HG02763 (cell line): ENCODE measurements around the gene SDK2.

ENCODE experiments used
- ATAC-seq: cut with Tn5 transposase; IDR thresholded peaks from one replicate; pipeline ENCODE4 v1.9.1; 2021; ENCODE audit warnings: mild to moderate bottlenecking, moderate library complexity; ENCODE audit not compliant: unreplicated experiment

The SDK2 gene

DNA sequence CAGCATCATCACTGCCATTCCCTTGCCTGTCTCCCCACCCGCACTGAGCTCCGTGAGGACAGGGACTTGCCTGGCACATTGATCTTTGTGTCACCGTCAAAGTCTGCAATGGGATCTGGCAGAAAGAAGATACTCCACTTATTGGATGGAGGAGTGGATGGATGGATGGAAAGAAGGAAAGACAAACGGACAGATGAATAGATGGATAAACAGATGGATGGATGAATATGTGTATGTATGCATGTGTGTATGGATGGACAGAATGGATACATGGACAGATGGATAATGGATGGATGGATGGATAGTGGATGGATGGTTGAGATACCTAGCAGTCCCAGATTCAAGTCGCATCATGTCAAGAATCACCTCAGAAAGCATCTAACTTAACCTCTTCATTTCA lies 99.9 kb downstream of the SDK2 start:
- ATAC-seq = no peak

DNA sequence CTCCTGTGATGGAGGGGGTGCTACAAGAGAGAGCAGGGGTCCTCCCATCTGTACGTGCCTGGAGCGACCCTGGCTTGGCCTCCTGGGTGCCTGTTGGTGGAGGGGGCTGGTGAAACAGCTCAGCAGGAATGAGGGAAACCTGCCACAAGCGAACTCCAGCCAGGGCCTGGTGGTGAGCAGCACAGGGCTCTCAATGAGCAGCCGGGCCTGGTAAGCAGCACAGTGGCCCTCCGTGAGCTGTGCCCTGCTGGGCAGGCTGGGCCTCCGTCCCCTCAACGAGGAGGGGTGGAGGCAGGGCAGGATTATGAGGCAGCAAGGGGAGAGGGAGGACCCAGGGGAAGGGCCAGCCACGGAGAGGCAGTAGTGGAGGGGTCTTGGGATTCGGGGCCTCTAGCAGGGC lies 101.9 kb downstream of the SDK2 start:
- ATAC-seq = no peak

DNA sequence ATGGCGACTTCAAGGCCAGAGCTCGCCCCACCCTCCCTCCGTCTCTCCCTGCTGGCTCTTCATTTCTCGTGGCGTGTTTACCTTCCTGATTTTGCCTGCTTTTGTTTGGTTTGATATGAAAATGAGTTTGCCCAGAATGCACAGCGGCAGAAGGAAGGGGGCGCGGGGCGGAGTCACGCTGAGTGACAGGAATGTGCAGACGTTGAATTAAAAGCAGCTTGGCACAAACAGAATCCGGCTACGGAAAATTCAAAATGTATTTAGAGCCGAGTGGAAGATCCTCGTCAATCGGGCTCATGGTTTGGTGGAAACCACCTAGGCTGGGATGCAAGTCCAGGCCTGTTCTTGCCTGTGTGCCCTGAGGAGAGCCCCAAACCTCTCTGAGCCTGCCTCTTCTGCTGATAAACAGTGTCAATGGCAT lies 102.7 kb downstream of the SDK2 start:
- ATAC-seq = no peak

DNA sequence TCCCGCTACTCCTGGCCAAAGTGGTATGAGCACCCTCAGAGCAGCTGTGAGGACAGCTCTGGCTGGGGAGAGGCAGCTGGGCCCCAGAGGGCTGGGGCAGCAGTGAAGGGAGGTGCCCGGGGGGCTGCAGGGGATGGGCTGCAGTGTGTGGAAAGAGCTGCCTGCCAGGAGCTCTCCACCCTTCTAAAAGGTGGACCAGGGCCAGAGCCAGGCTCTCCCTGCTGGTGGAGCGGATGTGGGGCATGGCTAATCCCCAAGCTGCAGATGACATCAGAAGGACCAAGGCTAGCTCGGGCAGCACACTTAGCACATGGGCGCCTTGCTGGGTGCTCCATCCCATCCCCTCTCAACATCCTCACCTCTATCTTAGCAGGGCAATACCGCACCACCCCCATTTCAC lies 103.1 kb downstream of the SDK2 start:
- no peak for ATAC-seq

DNA sequence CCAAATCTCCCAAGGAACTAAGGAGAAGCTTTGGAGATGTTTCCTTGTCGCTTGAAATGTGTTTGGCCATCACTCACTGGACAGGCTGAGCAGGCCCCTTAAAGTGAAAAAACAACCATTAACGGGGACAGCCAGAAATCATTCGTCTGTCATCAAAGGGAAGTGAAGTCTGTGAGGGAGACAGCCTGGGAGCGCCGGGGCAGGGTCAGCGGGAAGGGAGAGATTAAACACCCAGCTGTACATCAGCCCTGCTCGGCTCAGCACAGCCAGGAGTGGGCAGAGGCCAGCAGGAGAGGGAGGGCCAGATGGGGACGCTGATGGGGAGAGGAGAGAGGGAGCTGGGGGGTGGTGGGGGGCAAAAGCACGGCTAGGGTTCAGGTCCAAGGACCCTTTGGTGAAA lies 105.1 kb downstream of the SDK2 start:
- ATAC-seq = no peak

DNA sequence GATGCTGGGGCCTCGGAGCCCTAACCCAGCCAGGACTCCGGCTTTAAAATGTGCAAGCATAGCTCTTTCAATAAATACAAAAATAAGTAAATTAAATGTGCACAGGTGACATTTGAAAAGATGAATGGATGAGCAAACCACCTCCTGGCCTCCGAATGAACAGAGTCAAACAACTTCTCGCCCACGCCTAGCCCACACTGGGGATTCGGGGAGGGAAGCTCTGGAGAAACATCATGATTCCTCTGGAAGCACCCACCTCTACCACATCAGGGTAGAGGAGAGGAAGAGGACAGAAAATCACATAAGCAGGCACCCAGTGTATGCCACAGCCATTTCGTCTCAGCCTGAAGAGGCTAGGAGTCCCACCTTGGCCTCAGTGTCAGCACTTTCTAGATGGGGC lies 105.8 kb downstream of the SDK2 start:
- ATAC-seq = no peak

DNA sequence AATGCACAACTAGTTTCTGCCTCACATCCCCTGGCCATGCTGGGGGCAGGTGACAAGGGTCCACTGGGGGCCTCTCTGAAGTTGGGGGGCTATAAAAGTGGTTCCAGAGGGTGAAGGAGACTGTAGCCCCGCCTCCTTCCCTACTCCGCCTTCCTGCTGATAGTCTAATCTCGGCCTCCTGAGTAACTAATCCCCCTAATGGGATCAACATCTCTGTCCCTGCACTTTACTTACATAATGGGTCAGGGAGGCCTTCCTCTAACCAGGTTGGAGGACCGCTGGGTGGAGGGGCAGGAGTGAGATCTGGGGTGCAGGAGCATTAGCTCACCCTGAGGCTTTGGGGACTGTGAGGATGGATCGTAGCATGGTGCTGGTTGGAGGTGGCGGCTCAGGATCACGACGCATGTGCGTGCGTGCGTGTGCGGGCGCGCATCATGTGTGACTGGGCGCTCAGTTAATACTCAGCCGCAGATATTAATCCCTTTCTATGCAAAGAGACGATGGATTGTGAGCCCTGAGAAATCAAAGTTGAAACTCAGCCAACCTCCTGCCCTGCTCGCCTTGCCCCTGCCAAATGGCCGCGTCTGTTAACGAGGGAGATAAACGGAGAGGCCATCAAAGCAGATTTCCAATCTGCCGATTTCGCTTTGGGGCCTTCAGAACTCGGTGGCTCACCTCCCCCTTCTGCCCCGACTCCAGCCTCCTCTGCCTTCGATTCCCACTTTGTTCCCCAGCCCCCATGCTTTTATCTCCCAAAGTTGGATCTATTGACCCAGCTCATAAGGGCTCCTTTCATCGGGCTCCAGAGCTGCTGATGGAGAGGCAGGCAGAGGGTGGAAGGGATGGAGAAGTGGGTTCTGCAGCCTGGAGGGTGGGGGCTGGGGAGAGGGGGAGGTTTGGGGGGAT lies 107.3 kb downstream of the SDK2 start:
- no peak for ATAC-seq

DNA sequence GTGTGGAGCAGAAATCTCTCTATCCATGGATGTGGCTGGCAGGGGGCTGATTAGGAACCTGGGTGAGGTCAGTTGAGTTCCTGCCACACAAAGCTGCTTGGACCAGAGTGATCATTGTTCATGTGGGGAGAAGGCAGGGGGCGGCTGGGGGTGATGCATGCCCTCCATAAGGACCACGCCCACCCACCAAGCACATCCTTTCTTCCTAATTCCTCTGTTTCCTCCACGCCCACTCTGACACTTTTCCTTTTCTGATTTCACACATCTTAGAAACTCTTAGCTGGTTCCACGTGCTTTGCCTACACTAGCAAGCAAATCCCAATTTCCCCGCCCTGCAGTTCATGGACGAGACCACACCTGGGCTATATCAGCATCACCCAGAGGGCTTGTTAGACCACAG lies 108.5 kb downstream of the SDK2 start:
- no peak for ATAC-seq

DNA sequence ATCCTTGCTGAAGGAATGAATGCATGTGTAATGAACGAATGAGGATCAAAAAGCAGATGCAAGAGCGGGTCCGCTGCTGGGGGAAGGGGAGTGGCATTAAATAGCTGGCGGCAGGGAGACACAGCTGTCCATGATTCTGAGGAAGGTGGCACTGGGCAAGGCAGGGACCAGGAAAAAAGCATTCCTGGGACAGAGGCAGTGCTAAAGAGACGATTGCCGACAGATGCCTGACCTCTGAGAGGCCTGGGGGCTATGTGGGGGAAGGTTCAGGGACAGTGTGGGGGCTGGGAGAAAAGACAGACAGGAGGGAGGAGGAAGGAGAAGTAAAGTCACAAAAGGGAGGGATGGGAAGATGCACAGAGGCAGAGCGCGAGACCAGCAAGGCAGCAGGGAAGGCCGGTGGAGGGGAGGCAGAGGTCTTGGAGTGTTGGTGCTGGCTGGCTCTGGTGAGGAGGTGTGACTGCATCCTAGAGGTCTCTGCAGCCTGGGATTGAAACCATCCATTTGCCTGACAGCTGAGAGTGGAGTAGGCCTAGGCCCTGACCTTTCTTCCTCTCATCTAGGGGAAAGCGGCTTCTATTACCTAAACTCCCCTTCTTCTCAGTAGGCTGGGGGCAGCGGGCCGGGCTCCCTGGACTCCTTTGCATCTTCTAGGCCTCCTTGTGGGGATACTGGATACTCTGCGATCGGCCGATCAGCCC lies 109.9 kb downstream of the SDK2 start:
- no peak for ATAC-seq

DNA sequence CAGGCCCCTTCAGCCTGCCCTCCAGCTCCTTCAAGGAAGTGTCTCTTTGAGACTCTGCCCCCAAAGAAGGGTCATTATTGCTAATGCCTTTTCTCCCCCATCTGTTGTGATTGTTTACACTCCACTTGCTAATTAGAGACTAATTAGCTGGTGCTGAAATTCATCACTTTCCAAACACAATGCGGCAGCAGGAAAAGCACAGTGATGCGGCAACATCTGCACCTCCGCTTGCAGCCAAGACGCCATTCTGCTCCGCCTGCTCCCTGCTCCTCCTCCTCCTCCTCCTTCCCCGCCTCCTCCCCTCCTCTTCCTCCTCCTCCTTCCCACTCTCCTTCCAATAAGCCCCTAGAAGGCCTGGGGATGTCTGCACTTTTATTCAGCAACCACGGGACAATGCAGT lies 110.5 kb downstream of the SDK2 start:
- ATAC-seq = no peak

DNA sequence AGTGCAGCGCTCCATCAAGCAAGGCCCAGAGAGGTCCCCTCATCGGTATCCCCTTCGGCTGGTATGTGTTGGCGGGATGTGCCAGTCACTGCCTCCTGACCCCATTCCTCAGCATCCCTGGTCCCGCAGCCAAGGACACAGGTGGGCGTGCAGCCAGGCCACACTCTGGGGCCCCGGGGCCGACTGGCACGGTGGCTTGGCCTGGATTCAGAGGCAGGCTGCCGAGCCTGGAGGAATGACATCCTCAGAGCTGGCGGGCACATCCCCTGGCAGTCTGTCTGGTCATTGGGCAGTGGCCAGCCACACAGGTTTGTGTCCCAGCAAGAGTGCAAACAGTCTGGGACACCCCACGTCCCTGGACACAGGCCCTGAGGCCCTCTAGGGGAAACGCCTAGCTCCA lies 111.1 kb downstream of the SDK2 start:
- no peak for ATAC-seq

DNA sequence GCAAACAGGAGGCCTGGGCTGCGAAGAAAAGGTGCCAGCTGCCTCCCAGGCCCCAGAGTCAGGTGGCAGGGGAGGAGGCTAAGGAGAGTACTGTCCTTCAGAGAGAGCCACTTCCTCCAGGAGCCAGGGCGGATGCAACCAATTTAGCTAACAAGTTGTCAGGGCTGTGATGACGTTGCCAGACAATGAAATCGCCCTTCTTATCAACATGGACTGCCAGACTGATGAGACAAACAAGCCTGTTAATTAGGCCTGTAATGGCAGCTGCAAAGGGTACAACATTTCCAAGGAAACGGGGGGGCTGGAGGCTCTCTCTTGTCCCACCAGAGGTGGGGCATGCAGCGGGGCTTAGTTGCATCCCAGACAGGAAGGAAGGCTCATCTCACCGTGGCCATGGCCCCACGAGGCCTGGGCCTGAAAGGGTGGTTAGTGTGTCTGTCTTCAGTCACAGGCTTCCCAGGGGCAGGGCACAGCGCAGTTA lies 111.8 kb downstream of the SDK2 start:
- no peak for ATAC-seq

DNA sequence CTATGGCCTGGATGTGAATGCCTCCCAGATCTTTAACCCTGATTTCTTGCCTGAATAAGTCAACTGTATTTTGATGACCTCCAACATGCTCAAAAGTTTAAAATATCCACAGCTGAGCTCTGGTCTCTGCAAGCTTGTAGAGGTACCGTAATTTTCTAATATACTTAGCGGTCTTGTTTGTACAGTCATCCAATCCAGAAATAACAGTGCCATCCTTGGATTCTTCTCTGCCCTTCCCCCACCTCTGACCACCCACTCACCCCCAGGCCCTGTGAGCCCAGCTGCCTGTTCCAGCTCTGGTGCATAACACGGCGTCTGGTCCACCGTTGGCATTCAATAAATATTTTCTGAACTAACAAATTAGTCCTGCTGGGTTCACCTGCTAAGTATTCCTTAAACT lies 113.1 kb downstream of the SDK2 start:
- no peak for ATAC-seq

DNA sequence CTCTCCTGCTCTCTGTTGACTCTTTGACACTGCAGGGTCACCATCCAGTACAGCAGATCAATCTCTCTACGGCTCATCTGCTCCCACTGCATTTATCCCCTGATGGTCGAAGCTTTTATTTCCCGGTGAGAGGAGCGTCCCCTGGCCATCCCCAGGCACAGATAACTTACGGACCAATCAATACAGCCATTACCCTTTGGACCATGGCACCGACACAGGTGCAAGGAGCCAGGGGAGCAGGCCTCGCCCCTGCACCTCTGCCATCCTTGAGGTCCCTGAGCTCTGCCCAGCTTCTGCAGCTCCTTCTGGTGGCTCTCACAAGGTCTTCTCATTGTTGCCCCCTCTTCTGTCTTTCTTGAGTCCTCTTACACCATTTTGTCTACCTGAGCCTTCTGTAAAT lies 115.6 kb downstream of the SDK2 start:
- ATAC-seq = no peak

DNA sequence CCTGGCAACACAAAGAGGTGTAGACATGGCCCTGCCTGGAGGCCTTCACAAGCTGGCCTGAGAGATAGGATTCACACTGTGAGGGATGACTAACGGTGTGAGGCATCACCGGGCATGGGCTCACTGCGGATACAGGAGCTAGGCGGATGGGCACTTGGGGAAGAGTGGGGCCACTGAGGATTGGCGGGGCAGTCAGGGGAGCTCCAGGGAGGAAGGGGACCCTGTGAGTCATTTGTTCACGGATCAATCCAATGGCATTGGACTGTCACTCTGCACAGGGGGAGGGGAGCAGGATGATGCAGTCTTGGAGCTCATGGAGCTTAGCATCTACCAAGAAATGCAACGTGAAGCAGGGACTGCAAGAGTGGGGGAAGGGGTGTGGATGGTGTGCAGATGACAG lies 117.3 kb downstream of the SDK2 start:
- ATAC-seq = no peak

DNA sequence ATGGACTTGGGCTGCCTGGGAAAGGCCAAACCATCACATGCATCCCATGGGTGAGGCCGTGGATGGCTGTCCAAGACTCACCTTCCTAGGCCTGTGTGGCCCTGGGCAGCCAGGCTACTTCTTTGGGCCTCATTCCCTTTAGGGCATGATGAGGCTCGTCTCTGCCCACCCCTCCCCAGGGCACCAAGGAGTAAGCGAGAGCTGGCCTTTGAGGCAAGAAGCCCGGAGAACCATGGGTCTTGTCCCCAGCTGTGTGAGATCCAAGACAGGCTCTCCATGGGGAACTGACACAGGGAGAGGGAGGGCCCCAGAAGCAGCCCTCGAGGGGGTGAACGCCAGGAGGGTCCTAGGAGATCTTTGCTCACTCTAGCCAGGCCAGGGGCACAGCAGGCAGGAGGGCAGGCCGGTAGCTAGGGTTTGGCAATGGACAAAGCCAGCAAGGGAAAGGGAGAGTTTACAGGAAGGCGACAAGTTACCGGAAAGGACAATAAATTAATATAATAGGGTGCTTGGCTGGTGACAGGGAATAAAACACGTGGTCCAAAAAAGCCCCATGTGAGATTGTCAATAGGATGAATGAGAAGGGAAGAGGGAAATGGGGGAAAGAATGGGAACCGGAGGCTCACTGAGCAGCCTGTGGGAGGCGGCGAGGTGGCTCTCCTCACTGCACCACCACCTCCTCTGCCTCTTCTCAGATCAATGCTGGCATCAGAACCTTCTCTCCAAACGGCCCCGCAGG lies 119.1 kb downstream of the SDK2 start:
- no peak for ATAC-seq

DNA sequence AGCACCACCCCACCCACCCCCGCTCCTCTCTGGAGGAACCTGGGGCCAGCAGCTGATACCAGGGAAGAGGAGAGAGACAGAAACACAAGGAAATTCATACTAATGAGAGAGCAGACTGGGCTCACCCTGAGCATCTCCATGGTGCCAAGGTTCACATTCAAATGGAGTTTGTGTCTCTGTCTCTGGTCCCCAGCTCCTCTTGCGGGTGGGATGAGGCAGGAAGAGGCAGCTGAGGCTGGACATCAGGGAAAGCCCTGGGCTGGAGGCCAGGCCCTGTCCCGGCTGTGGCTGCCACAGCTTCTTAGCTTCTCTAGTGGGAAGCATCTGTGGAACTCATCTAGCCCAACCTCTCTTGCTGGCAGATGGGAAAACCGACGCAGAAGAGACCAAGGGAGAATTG lies 121.5 kb downstream of the SDK2 start:
- ATAC-seq = no peak

DNA sequence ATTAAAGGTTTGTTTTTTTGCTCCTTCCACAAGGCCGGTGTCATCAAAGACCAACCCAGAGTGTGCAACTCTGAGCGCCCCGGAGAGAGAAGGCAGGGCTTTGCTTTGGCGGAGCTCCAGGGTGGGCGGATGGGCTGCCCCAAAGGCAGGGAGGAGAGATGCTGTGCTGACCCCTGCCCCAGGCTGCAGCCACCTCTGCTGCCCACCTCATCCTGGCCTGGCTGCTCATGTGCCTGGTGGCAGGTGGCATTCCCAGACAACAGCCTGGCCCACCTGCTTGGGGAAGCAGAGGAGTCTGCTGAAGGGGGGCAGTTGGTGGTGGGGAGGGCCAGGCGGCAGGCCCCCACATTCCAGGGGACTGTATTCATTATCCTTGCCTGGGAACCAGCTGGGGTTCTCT lies 122.1 kb downstream of the SDK2 start:
- ATAC-seq = no peak

DNA sequence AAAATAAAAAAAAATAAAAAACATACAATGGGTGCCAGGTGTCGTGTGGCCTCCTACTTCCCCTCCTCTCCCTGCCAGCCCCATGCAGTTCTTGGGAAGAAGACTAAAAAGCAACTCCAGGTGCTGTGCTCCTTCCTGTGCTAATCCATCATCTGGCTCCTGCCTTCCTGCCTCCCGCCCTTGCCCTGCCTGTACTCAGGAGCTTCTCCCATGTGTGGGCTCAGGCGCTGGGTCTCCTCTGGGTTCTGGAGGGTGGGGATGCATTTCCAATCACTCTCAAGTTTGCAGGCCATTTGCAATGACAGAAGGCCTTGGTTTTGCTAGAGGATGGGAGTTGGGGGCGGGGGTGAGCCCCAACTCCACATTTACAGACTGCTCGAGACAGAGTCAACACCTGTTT lies 122.9 kb downstream of the SDK2 start:
- ATAC-seq = no peak

DNA sequence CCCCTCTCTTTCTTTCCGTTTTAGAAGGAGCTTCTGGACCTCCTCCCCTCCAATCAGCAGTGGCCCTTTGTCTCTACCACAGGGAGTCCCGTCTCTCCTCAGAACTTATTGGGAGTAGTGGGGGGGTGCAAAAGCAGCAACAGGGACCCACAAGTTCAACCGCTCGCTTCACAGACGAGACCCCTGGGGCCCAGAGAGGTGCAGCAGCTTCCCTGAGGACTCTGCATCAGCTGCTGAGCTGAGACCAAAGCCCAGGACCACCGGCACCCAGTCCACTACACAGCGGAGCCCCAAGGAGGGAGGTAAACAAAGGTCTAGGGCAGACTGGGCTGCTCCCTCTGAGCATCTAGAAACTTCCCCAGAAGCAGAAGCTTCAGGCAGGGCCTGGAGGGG lies 123.9 kb downstream of the SDK2 start:
- ATAC-seq = no peak

DNA sequence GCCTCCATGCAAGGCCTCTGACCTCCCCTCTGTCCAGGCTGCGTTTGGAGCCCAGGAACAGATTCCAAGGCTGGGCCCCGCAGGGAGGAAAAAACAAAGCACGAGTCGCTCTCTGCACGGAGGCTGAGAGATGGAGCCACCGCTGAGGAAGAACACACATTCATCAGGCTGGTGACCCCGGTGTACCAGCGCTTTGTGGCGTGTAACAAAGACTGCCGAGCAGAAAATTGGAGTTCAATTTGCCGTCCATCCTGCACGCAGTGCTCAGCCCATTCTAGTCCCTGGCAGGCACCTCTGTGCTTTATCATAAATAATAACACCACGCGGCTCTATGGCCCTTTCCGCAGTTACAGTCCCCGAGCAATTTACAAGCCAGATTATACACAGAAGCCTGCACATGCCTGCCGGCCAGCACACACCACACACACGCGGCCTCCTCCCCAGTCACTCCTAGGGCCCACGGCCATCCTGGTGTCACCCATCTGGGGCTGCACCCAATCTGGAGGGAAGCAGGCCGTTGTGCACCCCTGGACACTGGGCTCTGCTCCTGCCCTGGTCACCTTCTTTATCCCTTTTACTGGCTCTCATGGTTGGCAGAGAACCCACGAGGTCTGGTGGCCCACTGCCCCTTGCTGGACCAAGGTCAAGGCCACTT lies 124.4 kb downstream of the SDK2 start:
- no peak for ATAC-seq
